Measurements from ENCODE around the gene CTBP2.

Gene CTBP2

GRCh38 chr10:124959564-124959963 lies 200.8 kb downstream of the CTBP2 start:
- no peak for DNase-seq

- no peak for DNase-seq
These were observed 202.9 kb downstream of the CTBP2 start for GRCh38 chr10:124957404-124957947.

GRCh38 chr10:124956764-124957163 lies 203.6 kb downstream of the CTBP2 start:
- no peak for DNase-seq

- no peak for DNase-seq
These were observed 204.5 kb downstream of the CTBP2 start for GRCh38 chr10:124955868-124956267.

GRCh38 chr10:124955243-124955642 lies 205.1 kb downstream of the CTBP2 start:
- no peak for DNase-seq

GRCh38 chr10:124953421-124953820 lies 206.9 kb downstream of the CTBP2 start:
- DNase-seq, result no peak

GRCh38 chr10:124952123-124952522 lies 208.2 kb downstream of the CTBP2 start:
- no peak for DNase-seq

GRCh38 chr10:124949543-124949942 lies 210.8 kb downstream of the CTBP2 start:
- DNase-seq, result no peak

GRCh38 chr10:124946945-124947344 lies 213.4 kb downstream of the CTBP2 start:
- DNase-seq, result peak; percentile 11

- DNase-seq, result no peak
These were observed 215.4 kb downstream of the CTBP2 start for GRCh38 chr10:124944982-124945381.

GRCh38 chr10:124943301-124944092 lies 216.9 kb downstream of the CTBP2 start:
- DNase-seq, result no peak

GRCh38 chr10:124942317-124943169 lies 217.8 kb downstream of the CTBP2 start:
- DNase-seq, result no peak

- no peak for DNase-seq
These were observed 218.5 kb downstream of the CTBP2 start, which contains the start of gene ZRANB1 for GRCh38 chr10:124941823-124942222. TSS of gene ZRANB1 (plus strand) at chr10:124942123. CDS start at chr10:124942494, 371 bp downstream.

GRCh38 chr10:124939290-124939689 lies 221.1 kb downstream of the CTBP2 start:
- DNase-seq, result no peak

- DNase-seq, result no peak
These were observed 223.6 kb downstream of the CTBP2 start for GRCh38 chr10:124936813-124937212.

- no peak for DNase-seq
These were observed 224.4 kb downstream of the CTBP2 start for GRCh38 chr10:124935946-124936345.
